ENCODE measurements around the gene GSTO2. TPM values are rescaled to one million over a fixed set of nuclear protein-coding genes. Genes with fewer than 3 reads are reported as not detected.
A peak's percentile ranks its signal among the peaks of the same experiment; 100 is the strongest.

GSTO2 gene
- total and polyA plus RNA-seq, 2 of the 4 experiments (the other 2 are of a cell fraction), result 1.4 to 2.3 TPM

GRCh38 chr10:104351919-104352318 is 82.9 kb downstream of the GSTO2 start:
- no TSS peak for BruUV-seq (replicated peaks)
- Histone ChIP-seq H3K4ac (ENCODE audit: low read depth, low read length) (no peak overlapping the region), H3K4me1 (ENCODE audit: control insufficient read depth, insufficient read depth, low read length) (peaks cover 7% of the 10 kb centered on the region; the same call in 1 of the 2 replicates), H3K36me3 (ENCODE audit: control insufficient read depth, insufficient read depth, low read length) (no peaks in the 10 kb centered on the region), H3K9me3 (ENCODE audit: control insufficient read depth, insufficient read depth, low read length) (no peaks in the 10 kb centered on the region), H2AK9ac (replicated peaks; ENCODE audit: low read depth, low read length, poor library complexity) (no peak overlapping the region), H3K9ac (ENCODE audit: low read depth, low read length) (no peak overlapping the region), H3K27ac (ENCODE audit: insufficient read depth, low read length) (no peak overlapping the region), H3K23ac (ENCODE audit: low read depth, low read length) (no peak overlapping the region; the same call in 1 of the 2 replicates), H3K27me3 (ENCODE audit: control insufficient read depth, insufficient read depth, low read length) (peaks cover 3% of the 10 kb centered on the region; the same call in 1 of the 2 replicates), H2BK20ac (ENCODE audit: low read depth, low read length) (no peak overlapping the region), H3K4me3 (ENCODE audit: insufficient read depth, low read depth, low read length) (no peak overlapping the region), H3K14ac (replicated peaks; ENCODE audit: low read depth, low read length) (no peak overlapping the region), H2BK15ac (ENCODE audit: low read depth, low read length) (peak overlapping the region; percentile 6; the same call in 1 of the 3 replicates), H4K91ac (ENCODE audit: insufficient read depth, low read depth, low read length) (no peak overlapping the region), H3K18ac (ENCODE audit: low read depth, low read length) (no peak overlapping the region), H4K20me1 (ENCODE audit: insufficient read depth, low read length) (no peaks in the 10 kb centered on the region), H2AFZ (replicated peaks; ENCODE audit: low read length, poor library complexity) (no peak overlapping the region), H2BK5ac (ENCODE audit: low read depth, low read length, poor library complexity, severe bottlenecking) (no peak overlapping the region), H4K8ac (ENCODE audit: low read depth in 2 of 2, low read length in 2 of 2) (no peak overlapping the region), H2BK120ac (ENCODE audit: low read depth, low read length) (no peak overlapping the region), H4K5ac (ENCODE audit: low read depth, low read length) (no peak overlapping the region), H3K4me2 (ENCODE audit: low read depth, low read length) (no peak overlapping the region), H2AK5ac (ENCODE audit: low read depth, low read length) (no peak overlapping the region), H3K79me1 (ENCODE audit: low read depth in 1 of 2, low read length in 2 of 2) (no peaks in the 10 kb centered on the region; a peak in 1 of 4 replicates), H3K9me1 (ENCODE audit: insufficient read depth, low read length) (peaks cover 3% of the 10 kb centered on the region; the same call in 1 of the 2 replicates), H3K56ac (ENCODE audit: extremely low read depth, insufficient read depth, low read length) (no peak overlapping the region)
- in situ Hi-C loops (cut with MboI; ENCODE audit: low sequenced_read_pairs), result no loop called here
- intact Hi-C loops (cut with micrococcal nuclease), result loop anchor here (5.0 kb wide), 2 partner anchors 230 to 465 kb away; partner anchors contain the start of gene SFR1
- WGBS, 2 experiments (ENCODE audit: extremely low coverage in 2 of 2, insufficient read length in 1 of 2), result no CpG with 5 or more reads among the region's 1 CpG
- TF ChIP-seq RFX5 (IDR thresholded peaks at IDR 0.05; ENCODE audit: low read depth, low read length) (no peak), RAD21 (IDR thresholded peaks at IDR 0.05; ENCODE audit: low read length) (no peak), RCOR1 (IDR thresholded peaks at IDR 0.05; ENCODE audit: insufficient replicate concordance, low read length) (no peak), CHD1 (IDR thresholded peaks at IDR 0.05; ENCODE audit: low read depth, low read length) (no peak), ELK1 (IDR thresholded peaks at IDR 0.05; ENCODE audit: borderline replicate concordance, low read depth, low read length) (no peak), FOS (IDR thresholded peaks at IDR 0.05; ENCODE audit: low read depth, low read length) (no peak), MXI1 (IDR thresholded peaks at IDR 0.05; ENCODE audit: borderline replicate concordance, low read depth, low read length) (no peak), MAZ (IDR thresholded peaks at IDR 0.05; ENCODE audit: borderline replicate concordance, low read depth, low read length) (no peak), USF2 (IDR thresholded peaks at IDR 0.05; ENCODE audit: low read depth, low read length) (no peak), NFE2L2 (IDR thresholded peaks at IDR 0.05; ENCODE audit: low read depth, low read length) (no peak), CTCF (conservative IDR thresholded peaks at IDR 0.05; ENCODE audit: low read depth, low read length) (no peak), MAFK (IDR thresholded peaks at IDR 0.05; ENCODE audit: low read depth, low read length) (no peak), POLR2A (IDR thresholded peaks at IDR 0.05; ENCODE audit: low read depth, low read length) (no peak), CEBPB (IDR thresholded peaks at IDR 0.05; ENCODE audit: low read depth, low read length) (no peak), BHLHE40 (IDR thresholded peaks at IDR 0.05; ENCODE audit: low read depth, low read length) (no peak), SMC3 (IDR thresholded peaks at IDR 0.05; ENCODE audit: low read depth, low read length) (no peak)
- CTCF ChIA-PET, result interaction anchor here (1.4 to 2.1 kb wide), 6 partner anchors 46 to 78 kb away, joined by 3 to 17 read pairs (median 8); no protein-coding TSS in a partner anchor
- POLR2A ChIA-PET (ENCODE audit: unreplicated experiment), result no interaction called here
- dilution Hi-C loops (cut with HindIII; ENCODE audit: low sequenced_read_pairs, unreplicated experiment), result no loop called here
- DNase-seq (no peak), ATAC-seq (ENCODE audit: low read depth) (no peak)

Data from IMR-90 (cell line).